Esophagus squamous epithelium (tissue), 5 donors: Measurements from ENCODE around the gene KRTAP2-3. TPM values are rescaled to one million over a fixed set of nuclear protein-coding genes. Genes with fewer than 3 reads are reported as not detected.
"Not testable (repeated sequence)": the region's sequence is repeated elsewhere in the genome, so short reads cannot be mapped to it uniquely, and the experiment has no call there.

Experiments used
- DNase-seq: peaks from one replicate; lab custom pipeline; 2025; lab: John Stamatoyannopoulos, UW
- H3K27ac ChIP-seq, 4 donors: fragments of 200-600 bp; sonication (generic); one replicate each; pipeline ENCODE4 v1.5.1; 2016 to 2019; ENCODE audit warnings: mild to moderate bottlenecking in 1 of 4
- H3K27me3 ChIP-seq, 4 donors: fragments of 200-600 bp; sonication (generic); 1 replicate in 3 of 4; 2 replicates in 1 of 4; pipeline versions ENCODE4 v1.5.1 to v1.6.0; 2017 to 2021; ENCODE audit warnings: antibody characterized with exemption in 1 of 4
- H3K36me3 ChIP-seq, 3 donors: fragments of 200-600 bp; sonication (generic); one replicate each; pipeline ENCODE4 v1.5.1; 2016 to 2019
- H3K4me1 ChIP-seq, 3 donors: fragments of 200-600 bp; sonication (generic); one replicate each; pipeline ENCODE4 v1.5.1; 2017 to 2019
- H3K4me3 ChIP-seq, 4 donors: fragments of 200-600 bp; sonication (generic); 1 replicate in 3 of 4; 2 replicates in 1 of 4; pipeline ENCODE4 v1.5.1; 2016 to 2019; ENCODE audit warnings: mild to moderate bottlenecking in 2 of 4, moderate library complexity in 1 of 4
- H3K9me3 ChIP-seq, 3 donors: fragments of 200-600 bp; sonication (generic); one replicate each; pipeline ENCODE4 v1.5.1; 2016 to 2019
- CTCF ChIP-seq, 6 experiments: fragments of 450-650 bp in 4 of 6; fragments of 200-600 bp in 2 of 6; sonication (generic) in 2 of 6; IDR thresholded peaks; one replicate each; pipeline ENCODE4 v1.5.1; 2016 to 2019; ENCODE audit warnings: antibody characterized with exemption in 6 of 6, mild to moderate bottlenecking in 4 of 6, moderate library complexity in 4 of 6
- POLR2A ChIP-seq, 4 donors: fragments of 450-650 bp; IDR thresholded peaks; one replicate each; pipeline ENCODE4 v1.6.1; 2017; ENCODE audit warnings: antibody characterized with exemption in 4 of 4, mild to moderate bottlenecking in 4 of 4, moderate library complexity in 3 of 4
- WGBS, 2 donors: methylation state at CpG; one replicate each; pipeline ENCODE4 v1.1.5; 2018; 5-methylcytosine and 5-hydroxymethylcytosine counted together
- intact Hi-C: fragments of 100-400 bp; cut with DNase I; formaldehyde crosslinking; loops from one replicate; pipeline ENCODE4 v1.15.0; 2022
- total RNA-seq, 4 donors: library from RNA; depleted of rRNA; stranded (reverse); fragments of >200 nt; gene quantifications; one replicate each; pipeline ENCODE4 v1.1.0, GENCODE V29; 2016
- donor health status: DM: yes; HTN: yes; CAD: no.

KRTAP2-3 gene
- total RNA-seq, 4 donors from 2014 or later = not detected

DNA sequence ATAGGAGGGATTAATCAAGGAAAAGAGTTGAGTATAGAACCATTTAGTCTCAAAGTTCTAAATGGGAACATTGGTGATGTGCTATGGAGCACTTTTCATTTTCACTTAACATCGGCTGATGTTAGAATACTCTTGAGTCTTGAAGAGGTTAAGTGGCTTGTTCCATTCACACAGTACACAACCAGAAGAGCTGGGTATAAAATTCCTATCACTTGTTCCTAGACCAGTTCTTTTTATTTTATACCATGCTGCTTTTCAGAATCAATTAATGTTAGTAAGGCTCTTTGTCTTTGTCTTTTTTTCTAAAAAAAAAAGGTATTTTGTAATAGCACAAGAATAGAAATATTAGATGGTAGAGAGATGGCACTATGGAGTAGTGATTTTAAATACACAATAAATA lies 17.0 kb downstream of the KRTAP2-3 start:
- no peak for DNase-seq
- peaks cover 0 to 5% (median 0%) of the 10 kb centered on the region in 4 donors for H3K27me3 ChIP-seq
- H3K4me3 ChIP-seq = no peak overlapping the region
- no peak for TF ChIP-seq CTCF (IDR thresholded peaks at IDR 0.05)
- TF ChIP-seq POLR2A (IDR thresholded peaks at IDR 0.05) = no peak
- 96 to 100% methylated on average over 1 of the region's 1 CpG for WGBS, 2 donors
- H3K36me3 ChIP-seq = no peaks in the 10 kb centered on the region
- H3K27ac ChIP-seq = no peak overlapping the region
- intact Hi-C loops = no loop called here
- no peaks in the 10 kb centered on the region for H3K9me3 ChIP-seq
- peaks cover 0 to 11% (median 0%) of the 10 kb centered on the region in 3 donors for H3K4me1 ChIP-seq

DNA sequence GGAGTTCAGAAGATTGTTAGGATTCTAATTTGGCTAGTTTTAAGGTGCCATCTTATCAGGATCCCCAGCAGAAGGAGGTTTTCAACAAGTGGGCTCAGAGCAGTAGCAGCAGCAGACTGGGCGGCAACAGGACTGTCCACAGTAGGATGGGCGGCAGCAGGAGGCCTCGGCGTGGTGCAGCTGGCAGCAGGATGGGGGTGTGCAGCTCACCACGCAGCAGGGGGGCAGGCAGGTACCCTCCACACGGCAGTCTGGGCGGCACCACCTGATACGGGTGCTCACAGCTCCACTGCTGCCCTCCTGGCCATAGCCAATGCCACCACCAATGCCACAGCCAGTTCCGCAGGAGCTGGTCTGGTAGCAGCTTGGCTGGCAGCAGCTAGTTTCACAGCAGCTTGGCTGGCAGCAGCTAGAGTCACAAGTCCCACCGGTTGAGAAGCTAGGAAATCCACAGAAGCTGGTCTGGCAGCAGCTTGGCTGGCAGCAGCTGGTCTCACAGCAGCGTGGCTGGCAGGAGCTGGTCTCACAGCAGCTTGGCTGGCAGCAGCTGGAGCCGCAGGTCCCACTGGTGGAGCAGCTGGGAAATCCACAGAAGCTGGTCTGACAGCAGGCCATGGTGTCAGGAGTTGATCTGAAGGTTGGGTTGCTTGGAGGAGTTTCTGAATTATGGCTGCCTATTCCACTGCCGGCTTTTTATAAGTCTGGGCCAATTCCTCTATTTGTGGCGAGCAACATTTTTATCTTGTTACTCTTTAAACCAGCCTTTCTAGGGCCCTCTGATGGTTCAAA lies 18.9 kb downstream of the KRTAP2-3 start, which contains the start of gene KRTAP1-1:
KRTAP1-1 (minus strand) TSS at position 668 of the 789 bp plus-strand sequence; CDS start at position 615, 53 bp downstream.
- H3K9me3 ChIP-seq, intact Hi-C loops, H3K4me3 ChIP-seq, H3K27ac ChIP-seq, H3K36me3 ChIP-seq, H3K27me3 ChIP-seq, DNase-seq: not testable (repeated sequence)
- 37 to 76% methylated on average over 3 to 8 of the region's 14 CpGs for WGBS, 2 donors
- peaks cover 0 to 11% (median 0%) of the 10 kb centered on the region in 3 donors for H3K4me1 ChIP-seq

DNA sequence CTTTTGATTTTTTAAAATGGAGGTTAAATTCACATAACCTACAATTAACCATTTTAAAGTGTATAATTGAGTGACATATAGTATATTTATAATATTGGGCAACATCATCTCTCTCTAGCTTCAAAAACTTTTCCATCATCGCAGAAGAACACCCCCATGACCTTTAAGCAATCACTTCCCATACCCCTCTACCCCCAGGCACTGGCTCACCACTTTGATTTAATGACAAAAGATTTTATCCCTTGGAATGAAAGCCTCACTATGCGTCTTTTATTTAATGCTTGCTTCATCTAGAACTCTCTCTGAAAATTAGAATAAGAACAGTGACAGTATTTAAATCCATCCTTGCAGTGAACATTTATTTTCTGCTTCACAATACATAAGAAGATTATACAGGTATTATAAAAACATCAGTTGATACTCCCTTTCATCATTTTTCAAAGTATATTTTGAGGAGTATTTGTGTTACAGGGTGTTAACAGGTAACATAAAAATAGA lies 22.0 kb downstream of the KRTAP2-3 start:
- intact Hi-C loops = no loop called here
- Histone ChIP-seq H3K27me3 (no peaks in the 10 kb centered on the region), H3K9me3 (no peaks in the 10 kb centered on the region), H3K36me3 (no peaks in the 10 kb centered on the region), H3K4me1 (peaks cover 0 to 22% (median 3%) of the 10 kb centered on the region in 3 donors), H3K27ac (no peak overlapping the region), H3K4me3 (no peak overlapping the region)
- WGBS, 2 donors = 65 to 66% methylated on average over 2 of the region's 2 CpGs
- DNase-seq = no peak
- TF ChIP-seq POLR2A (IDR thresholded peaks at IDR 0.05) = no peak
- TF ChIP-seq CTCF (IDR thresholded peaks at IDR 0.05) = no peak

- intact Hi-C loops, H3K27ac ChIP-seq, H3K27me3 ChIP-seq, DNase-seq, H3K4me3 ChIP-seq, H3K36me3 ChIP-seq, H3K9me3 ChIP-seq: not testable (repeated sequence)
- 90 to 91% methylated on average over 3 to 7 of the region's 10 CpGs for WGBS, 2 donors
- peaks cover 0 to 16% (median 3%) of the 10 kb centered on the region in 3 donors for H3K4me1 ChIP-seq
Observed at GRCh38 chr17:41034346-41034935, 25.5 kb downstream of the KRTAP2-3 start, which contains the start of gene KRTAP1-3. KRTAP1-3 (minus strand) TSS chr17:41034874; CDS start chr17:41034821, 53 bp downstream.

DNA sequence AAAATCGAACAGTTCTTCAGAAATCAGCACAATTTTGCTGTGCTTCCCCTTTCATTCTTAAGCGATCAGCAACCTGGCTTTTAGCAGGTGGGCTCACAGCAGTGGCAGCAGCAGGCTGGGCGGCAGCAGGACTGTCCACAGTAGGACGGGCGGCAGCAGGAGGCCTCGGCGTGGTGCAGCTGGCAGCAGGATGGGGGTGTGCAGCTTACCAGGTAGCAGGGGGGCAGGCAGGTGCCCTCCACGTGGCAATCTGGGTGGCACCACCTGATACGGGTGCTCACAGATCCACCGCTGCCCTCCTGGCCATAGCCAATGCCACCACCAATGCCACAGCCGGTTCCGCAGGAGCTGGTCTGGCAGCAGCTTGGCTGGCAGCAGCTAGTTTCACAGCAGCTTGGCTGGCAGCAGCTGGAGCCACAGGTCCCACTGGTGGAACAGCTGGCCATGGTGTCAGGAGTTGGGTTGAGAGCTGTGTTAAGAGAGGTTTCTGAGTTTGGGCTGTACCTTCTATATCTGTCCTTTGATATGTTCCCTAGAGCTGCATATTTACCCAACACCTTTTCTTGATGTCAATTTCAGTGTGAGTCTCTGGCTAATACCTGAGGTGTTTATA lies 30.2 kb downstream of the KRTAP2-3 start, which contains the start of gene KRTAP1-4:
KRTAP1-4 (minus strand) TSS at position 563 of the 613 bp plus-strand sequence; CDS start at position 446, 117 bp downstream.
- DNase-seq = no peak
- H3K4me3 ChIP-seq = no peak within 1 kb of the TSS
- H3K4me1 ChIP-seq = peaks cover 0 to 21% (median 2%) of the 10 kb centered on the region in 3 donors
- no peaks in the 10 kb centered on the region for H3K36me3 ChIP-seq
- no peak for TF ChIP-seq CTCF (IDR thresholded peaks at IDR 0.05)
- no peak for TF ChIP-seq POLR2A (IDR thresholded peaks at IDR 0.05)
- intact Hi-C loops = no loop called here
- peaks cover 0 to 32% (median 0%) of the 10 kb centered on the region in 4 donors for H3K27me3 ChIP-seq
- no peak within 1 kb of the TSS for H3K27ac ChIP-seq
- 81 to 94% methylated on average over 2 to 9 of the region's 12 CpGs for WGBS, 2 donors
- H3K9me3 ChIP-seq = no peaks in the 10 kb centered on the region
